Measurements from ENCODE around the gene SLC35E1. TPM values are rescaled to one million over a fixed set of nuclear protein-coding genes. Genes with fewer than 3 reads are reported as not detected.
"Not testable (repeated sequence)": the region's sequence is repeated elsewhere in the genome, so short reads cannot be mapped to it uniquely, and the experiment has no call there.

Gene SLC35E1
- total RNA-seq, 1 donor from 2014 or later: 44.5 TPM

GRCh38 chr19:16548956-16549355 is 23.3 kb downstream of the SLC35E1 start:
- H3K27ac Mint-ChIP-seq: no peak overlapping the region
- DNase-seq (ENCODE audit: extremely low spot score, unreplicated experiment): no peak
- no peak for TF ChIP-seq CTCF (conservative IDR thresholded peaks at IDR 0.05)
- peaks cover 6% of the 10 kb centered on the region for H3K4me1 Mint-ChIP-seq (ENCODE audit: unreplicated experiment)
- peaks cover 3% of the 10 kb centered on the region for H3K36me3 Mint-ChIP-seq
- no peaks in the 10 kb centered on the region for H3K27me3 Mint-ChIP-seq
- no peak overlapping the region for H3K4me3 Mint-ChIP-seq
- H3K9me3 Mint-ChIP-seq: no peaks in the 10 kb centered on the region

- Mint-ChIP-seq H3K9me3 (no peaks in the 10 kb centered on the region), H3K27me3 (no peaks in the 10 kb centered on the region), H3K4me1 (ENCODE audit: unreplicated experiment) (peaks cover 20% of the 10 kb centered on the region), H3K36me3 (peaks cover 14% of the 10 kb centered on the region), H3K27ac (no peak overlapping the region), H3K4me3 (peak overlapping the region; percentile 76)
- TF ChIP-seq CTCF (conservative IDR thresholded peaks at IDR 0.05): no peak
- no peak for DNase-seq (ENCODE audit: extremely low spot score, unreplicated experiment)
Measured at GRCh38 chr19:16544473-16545231, 27.6 kb downstream of the SLC35E1 start.

- peak overlapping the region; percentile 92 for H3K4me3 Mint-ChIP-seq
- H3K27ac Mint-ChIP-seq: peak overlapping the region; percentile 84
- H3K9me3 Mint-ChIP-seq; H3K27me3 Mint-ChIP-seq; DNase-seq (ENCODE audit: extremely low spot score, unreplicated experiment): not testable (repeated sequence)
- peaks cover 20% of the 10 kb centered on the region for H3K4me1 Mint-ChIP-seq (ENCODE audit: unreplicated experiment)
- peaks cover 15% of the 10 kb centered on the region for H3K36me3 Mint-ChIP-seq
Measured at GRCh38 chr19:16543734-16544133, 28.5 kb downstream of the SLC35E1 start.

GRCh38 chr19:16542910-16543472 is 29.2 kb downstream of the SLC35E1 start:
- Mint-ChIP-seq H3K27me3 (no peaks in the 10 kb centered on the region), H3K4me3 (peak overlapping the region; percentile 92), H3K27ac (peak overlapping the region; percentile 84), H3K4me1 (ENCODE audit: unreplicated experiment) (peaks cover 20% of the 10 kb centered on the region), H3K36me3 (peaks cover 19% of the 10 kb centered on the region), H3K9me3 (no peaks in the 10 kb centered on the region)
- no peak for DNase-seq (ENCODE audit: extremely low spot score, unreplicated experiment)
- no peak for TF ChIP-seq CTCF (conservative IDR thresholded peaks at IDR 0.05)

GRCh38 chr19:16542045-16542909 is 29.9 kb downstream of the SLC35E1 start, which contains the start of gene CHERP:
TSS of gene CHERP (minus strand) at chr19:16542437. CDS start at chr19:16542378, 59 bp downstream.
- H3K9me3 Mint-ChIP-seq: no peaks in the 10 kb centered on the region
- peak; percentile 93 for DNase-seq (ENCODE audit: extremely low spot score, unreplicated experiment)
- peaks cover 22% of the 10 kb centered on the region for H3K36me3 Mint-ChIP-seq
- peak within 1 kb of the TSS; percentile 92 for H3K4me3 Mint-ChIP-seq
- no peak for TF ChIP-seq CTCF (conservative IDR thresholded peaks at IDR 0.05)
- H3K27ac Mint-ChIP-seq: peak within 1 kb of the TSS; percentile 84
- H3K27me3 Mint-ChIP-seq: no peaks in the 10 kb centered on the region
- peaks cover 20% of the 10 kb centered on the region for H3K4me1 Mint-ChIP-seq (ENCODE audit: unreplicated experiment)

Measured in type B pancreatic cell (in vitro differentiated cells).